Activated CD4-positive, CD25-positive, alpha-beta regulatory T cell treated with anti-CD3 and anti-CD28 coated beads, Interleukin-2, amount 50 U/mL, for 24 hours (primary cell): ENCODE results near the gene OR13J1.

Experiments
- ATAC-seq, 2 donors: fragments of 150-1000 bp; cut with Tn5 transposase; one replicate each; pipeline ENCODE4 v1.10.0; 2021; ENCODE audit warnings: mild to moderate bottlenecking in 1 of 2, moderate library complexity in 1 of 2

OR13J1 gene

DNA sequence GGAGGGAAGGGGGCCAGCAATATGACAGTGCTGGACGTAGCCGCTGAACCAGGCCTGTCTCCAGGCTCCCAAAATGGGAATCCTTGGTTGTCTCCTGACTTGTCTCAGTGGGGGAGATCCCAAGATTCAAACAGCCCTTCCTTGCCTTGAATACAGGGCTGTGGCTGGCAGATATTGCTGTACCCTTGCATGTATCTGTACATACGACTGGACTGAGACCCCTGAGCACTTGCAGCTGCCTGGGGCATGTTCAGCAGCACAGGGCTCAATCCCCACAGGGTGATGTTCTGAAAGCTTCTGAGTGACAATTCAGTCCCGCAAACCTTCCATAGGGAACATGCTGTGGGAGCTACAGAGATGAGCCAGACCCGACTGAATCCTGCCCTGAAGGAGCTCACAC is 13.3 kb downstream of the OR13J1 start:
- ATAC-seq: no peak

DNA sequence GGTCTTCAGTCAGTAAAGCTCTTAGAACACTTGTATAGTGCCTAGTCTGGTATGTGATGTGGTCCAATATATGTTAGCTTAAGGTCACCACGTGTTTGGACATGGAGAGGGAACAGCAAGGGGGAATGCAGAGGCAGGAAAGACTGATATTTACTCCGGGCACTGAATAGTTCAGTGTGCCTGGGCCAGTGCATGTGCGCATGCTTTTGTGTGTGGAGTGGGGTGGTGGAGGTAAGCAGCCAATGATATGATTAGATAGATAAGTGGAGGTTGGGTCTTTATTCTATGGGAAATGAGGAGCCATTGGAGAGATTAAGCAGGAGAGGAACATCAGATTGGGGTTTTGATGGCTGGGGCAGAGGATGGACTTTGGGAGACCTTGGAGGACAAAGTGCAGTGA is 14.0 kb downstream of the OR13J1 start:
- no peak for ATAC-seq

DNA sequence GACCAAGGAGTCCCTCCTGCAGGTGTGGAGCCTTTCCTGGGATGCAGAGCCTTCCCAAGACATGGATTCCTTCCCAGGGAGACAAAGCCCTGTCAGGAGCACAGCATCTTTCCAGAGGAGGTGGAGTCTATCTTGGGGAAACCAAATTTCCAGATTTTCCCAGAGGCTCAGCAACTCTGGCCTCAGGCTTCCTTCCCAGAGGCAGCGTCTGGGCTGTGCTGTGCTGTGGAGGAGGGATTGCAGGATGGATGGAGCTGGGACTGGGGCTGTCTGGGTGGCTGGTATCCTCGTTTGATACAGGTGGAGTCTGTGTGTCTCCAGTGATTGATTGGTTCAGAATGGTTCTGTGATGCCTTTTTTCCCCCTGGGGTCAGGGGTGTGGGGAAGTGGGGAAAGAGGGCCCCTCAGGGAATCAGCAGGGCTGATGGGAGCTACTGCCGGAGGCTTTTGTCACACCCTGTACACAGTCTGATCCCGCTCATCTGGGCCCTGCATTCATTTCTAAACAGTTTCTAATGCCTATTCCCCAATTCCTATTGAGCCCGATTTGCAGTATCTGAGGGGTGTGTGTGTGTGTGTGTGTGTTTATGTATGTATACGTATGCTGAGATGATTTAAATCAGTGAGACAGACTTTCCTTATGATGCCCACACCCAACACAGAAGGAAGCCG is 16.0 kb downstream of the OR13J1 start:
- no peak for ATAC-seq

DNA sequence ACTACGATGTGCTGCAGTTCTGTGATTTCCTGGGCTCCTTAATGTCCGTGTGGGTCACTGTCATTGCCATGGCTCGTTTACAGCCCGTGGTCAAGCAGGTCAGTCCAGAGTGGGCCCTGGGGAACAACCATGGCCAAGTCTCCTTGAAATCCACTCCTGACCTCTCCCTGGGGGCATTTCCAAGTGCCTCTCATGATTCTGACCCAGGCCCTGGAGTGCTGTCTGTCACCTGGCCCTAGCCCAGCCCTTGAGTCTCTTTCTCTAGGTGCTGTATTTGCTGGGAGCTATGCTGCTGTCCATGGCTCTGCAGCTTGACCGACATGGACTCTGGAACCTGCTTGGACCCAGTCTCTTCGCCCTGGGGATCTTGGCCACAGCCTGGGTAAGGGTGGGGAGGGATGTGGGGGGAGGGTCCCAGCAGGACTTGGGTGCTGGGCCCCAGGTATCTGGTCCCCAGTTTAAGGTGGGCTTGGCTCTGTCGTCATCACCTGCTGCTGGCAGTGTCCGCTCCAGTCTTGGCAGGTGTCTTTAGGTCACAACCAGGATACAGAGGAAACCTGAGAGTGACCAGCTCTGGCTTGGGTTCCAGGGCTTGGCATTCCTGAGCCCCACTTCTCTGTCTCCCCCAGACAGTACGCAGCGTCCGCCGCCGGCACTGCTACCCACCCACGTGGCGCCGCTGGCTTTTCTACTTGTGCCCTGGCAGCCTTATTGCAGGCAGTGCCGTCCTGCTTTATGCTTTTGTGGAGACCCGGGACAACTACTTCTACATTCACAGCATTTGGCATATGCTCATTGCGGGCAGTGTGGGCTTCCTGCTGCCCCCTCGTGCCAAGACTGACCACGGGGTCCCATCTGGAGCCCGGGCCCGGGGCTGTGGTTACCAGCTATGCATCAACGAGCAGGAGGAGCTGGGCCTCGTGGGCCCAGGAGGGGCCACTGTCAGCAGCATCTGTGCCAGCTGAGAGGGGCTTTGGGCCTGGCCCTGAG is 17.0 kb downstream of the OR13J1 start:
- no peak for ATAC-seq

DNA sequence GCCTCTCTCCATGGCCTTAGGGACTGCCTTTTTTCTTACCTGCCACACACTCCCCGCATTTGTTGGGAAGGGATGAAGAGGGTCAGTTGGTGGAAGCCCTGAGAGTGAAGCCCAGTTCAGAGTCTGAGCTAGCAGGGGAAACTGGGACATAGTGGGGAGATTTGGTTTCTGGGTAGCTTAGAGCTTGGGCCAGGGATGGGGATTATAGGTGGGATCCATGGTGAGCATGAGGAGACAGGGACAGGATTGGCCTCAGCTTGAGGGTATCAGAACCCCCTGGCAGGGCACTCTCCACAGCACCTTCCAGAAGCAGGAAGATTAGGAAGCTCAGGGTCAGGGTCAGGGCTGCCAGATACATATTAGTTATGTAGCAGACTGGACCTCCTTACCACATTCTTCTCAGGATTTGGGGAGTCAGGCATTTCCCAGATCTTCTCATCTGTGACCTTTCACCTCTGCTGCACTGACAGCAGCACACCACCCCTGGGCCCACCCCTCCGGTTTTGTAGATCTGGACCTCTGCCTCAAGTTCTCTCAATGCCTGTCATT is 17.9 kb downstream of the OR13J1 start:
- no peak for ATAC-seq

DNA sequence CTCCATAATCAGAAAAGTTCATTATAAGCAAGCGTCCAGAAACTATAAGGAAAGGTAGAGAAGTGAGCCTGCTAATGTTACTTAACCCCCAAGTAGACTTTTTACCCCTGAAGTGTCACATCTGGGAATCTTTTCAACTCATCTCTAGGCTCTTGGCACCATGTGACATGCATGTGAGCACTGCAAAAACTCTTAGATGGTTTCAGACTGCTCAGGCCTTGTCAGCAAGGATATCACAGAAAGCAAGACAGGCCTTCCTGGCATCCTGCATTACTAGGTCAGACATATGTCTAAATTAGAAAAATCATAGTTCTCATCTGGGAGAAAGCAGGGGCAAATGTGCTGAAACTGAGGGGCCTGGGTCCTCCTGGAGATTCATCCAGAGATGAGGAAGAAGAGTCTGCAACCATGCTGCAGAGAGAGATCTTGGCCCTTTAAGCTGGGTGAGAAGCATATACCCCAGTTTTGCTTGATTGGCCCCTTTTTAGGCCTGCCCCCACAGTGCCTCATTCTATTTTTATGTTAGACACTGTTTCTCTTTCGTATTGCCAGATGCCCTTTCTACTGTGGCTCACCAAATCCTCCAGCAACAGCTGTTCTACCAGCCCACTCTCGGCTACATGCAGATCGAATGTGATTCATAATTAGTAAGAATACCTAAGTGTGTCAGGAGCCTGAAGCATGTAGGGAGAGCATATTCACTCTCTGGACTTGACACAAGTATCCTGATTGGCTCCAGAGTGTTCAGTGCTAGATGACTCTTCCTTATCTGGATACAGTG is 22.2 kb downstream of the OR13J1 start:
- ATAC-seq: peak; percentile 94 to 97

DNA sequence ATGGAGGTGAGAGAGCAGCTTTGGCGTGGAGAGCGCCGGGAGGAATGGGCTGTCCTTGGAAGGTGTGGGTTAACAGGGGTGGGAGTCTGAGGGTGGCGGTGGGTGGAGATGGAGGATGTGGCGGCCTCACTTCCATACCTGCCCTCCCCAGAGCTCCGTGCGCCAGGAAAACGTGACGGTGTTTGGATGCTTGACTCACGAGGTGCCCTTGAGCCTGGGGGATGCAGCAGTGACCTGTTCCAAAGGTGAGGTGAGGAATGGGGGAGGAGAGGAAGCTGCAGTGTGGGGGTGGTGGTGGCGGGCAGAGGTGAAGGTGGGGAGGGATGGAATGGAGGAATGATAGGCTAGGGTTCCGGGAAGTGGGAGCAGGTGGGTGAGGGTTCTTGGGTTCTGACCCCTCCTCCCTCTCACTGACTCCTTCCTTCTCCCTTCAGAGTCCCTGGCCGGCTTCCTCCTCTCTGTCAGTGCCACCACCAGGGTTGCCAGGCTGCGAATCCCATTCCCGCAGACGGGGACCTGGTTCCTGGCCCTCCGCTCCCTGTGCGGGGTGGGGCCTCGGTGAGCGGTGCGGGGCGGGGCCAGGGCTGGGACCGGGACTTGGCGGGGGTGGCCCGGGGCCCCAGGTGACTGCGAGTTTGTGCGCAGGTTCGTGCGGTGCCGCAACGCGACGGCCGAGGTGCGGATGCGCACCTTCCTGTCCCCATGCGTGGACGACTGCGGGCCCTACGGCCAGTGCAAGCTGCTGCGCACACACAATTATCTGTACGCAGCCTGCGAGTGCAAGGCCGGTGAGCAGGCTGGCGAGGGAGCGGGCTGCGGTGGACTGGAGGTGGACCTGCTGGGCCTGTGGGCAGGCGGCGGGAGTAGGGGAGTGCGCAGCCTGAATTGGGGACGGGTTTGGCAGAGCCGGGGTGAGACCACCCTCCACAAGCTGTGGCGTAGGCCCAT is 24.1 kb downstream of the OR13J1 start:
- no peak for ATAC-seq

DNA sequence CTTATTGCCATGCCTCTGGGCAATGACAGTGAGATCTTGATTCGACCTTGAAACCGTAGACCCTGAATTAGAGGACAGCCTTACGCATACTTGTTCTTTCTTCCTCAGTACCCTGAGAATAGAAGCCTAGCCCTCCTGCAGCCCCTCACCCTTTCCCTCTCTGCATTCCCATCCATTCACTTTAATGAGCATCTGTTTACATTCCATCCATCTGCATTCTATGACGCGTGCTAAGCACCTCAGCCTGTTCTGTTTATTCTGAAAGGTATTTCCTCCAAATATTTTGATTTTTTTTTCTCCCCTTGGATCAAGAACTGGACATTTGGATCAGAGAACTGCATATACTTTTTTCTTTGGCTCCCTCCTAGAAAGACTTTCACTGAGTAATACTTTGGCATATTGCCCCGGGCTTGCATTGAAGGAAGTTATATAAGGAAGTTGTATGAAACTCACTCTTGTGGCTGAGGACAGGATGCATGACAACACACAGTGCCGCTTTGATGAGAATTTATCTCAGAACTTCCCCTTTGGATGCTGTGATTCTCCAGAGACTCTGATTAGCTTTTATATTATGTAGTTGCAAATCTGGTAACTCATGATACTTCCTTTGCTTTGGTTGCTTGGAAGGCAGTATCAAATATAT is 25.5 kb downstream of the OR13J1 start:
- no peak for ATAC-seq

DNA sequence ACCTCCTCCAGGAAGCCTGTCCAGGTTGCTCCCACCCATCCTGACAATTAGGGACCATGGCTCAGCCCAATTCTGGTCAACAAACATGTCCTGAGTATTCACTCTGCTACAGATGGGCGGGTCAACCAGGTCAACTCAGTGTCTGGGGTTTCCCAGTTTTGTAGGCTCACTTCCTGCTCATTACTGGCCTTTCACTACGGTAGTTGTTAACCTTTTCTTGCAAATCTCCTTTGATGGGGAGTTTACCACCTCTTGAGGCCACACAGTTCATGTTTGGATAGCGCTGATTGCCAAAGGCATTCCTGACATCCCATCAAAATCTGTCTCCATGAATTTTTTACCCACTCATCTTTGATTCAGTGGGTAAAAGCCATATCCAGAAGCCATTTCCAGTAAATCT is 27.4 kb downstream of the OR13J1 start:
- ATAC-seq: peak; percentile 35 to 43

DNA sequence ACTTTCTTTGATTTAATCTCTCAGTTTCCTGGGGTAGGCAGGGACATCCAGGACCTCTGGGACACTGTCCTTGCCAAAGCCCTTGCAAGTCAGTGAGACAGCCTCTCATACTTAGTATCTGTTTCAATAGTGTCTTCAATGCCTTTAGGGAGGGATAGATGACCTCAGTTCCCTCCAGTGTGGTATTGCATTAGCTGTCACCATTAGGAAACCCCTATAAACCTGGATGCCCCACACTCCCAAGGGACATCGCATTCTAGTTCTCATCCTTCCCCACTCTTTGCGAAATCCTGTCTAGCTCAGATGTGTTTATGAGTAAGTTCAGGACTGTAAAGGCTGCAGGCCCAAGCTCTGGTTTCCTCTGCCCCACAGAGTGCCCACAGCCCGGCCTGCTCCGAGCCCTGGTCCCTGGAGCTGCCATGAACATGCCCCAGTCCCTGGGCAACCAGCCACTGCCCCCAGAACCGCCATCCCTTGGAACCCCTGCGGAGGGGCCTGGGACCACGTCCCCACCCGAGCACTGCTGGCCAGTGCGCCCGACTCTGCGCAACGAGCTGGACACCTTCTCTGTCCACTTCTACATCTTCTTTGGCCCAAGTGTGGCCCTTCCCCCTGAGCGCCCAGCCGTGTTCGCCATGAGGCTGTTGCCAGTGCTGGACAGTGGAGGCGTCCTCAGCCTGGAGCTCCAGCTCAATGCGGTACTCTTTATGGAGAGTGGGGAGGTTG is 28.0 kb downstream of the OR13J1 start:
- ATAC-seq: no peak

DNA sequence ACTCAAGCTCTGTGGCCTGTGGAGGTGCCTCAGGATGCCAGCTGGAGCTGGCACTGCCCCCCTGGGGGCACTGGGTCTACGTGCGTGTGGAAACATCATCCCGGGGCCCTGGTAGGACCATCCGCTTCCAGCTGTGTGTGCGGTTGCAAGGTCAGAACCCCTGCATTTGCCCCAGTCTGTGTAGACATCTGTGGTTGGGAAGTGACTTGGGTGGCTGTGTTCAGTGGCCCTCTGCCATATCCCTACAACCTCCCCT is 28.6 kb downstream of the OR13J1 start:
- ATAC-seq: no peak

DNA sequence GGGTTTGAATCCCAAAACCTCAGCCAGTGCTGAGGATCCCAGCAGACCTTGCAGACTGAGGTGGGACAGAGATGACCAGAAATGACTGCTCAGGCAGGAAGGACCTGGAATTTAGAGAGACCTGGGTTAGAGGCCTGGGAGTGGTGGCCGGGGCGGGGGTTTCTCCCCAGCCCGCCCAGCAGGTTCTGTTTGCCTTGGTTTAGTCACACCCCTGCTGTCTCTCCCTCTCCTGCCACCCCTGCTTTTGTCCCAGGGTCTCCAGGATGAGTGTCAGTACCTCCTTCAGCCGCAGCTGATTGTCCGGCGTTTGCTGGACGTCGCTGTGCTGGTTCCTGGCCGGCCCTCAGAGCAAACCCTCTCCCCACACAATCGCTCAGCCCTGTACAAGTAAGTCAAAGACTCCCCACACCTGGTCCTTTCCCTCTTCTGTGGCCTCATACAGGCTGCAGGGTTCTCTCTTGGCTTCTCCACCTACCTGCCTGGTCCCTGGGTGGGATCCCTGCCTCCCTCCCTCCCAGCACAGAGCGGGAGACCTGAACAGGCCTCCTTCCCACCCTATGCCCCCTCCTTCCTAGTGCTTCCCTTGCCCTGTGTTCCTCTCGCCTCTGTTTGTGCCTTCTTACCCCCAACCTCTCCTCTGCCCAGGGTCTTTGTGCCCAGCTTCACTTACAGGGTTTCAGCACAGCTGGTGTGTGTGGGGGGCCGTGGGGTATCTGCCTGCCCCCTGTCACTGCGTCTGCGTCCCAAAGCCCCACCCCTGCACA is 29.1 kb downstream of the OR13J1 start:
- no peak for ATAC-seq

DNA sequence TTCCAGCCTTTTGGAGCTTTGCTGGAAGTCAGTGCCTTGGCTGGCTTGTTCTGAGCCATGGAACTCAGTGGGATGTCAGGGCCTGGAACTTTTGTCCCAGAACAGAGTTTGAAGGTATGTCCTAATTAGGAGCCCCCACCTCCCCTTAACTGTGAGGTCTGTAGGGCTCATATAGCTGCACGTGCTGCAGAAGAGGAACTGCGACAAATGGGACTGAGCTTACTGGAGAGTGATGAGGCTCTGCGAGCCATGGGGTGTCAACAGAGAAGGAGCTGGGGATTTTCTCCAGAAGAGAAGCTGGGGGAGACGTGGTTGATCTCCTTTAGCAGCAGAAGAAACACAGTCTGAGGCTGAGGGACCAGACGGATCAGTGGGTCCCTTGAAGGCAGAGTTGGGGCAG is 30.3 kb downstream of the OR13J1 start:
- ATAC-seq: no peak

DNA sequence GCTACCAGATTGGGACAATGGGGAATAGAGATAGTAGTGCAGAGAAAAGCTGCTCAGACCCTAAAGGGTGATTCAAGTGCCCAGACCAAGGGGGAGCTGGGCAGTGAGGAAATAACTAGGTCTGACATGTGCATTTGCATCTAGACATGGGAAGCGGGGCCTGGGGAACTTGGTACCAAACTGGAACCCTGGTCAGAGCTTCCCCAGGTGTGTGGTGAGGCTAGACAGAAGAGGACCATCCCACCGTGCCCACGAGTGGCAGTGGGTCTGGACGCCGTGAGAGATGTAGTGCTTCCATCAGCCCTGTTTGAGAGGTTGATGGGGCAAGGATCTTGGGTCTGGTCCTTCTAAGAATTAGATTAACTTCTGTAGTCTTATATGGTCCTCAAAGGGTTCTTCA is 33.6 kb downstream of the OR13J1 start:
- ATAC-seq: no peak

DNA sequence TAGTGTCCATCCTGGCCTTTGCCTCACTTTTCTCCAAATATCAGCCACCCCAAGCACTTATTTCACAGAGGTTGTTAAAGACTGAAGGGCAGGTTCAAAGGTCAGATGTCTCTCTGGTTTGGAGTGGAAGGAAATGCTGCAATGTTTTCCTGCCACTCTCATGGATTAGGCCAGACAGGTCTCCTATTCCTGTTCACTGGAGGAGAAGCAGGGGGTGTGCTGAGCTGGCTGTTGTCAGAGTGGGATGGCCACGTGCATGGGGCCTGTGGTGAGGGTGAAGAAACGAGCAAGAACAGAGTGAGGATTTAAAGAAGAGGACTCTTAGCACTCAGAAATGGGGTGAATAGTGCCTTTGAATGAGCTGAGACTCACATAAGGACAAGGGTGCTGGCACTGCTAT is 34.4 kb downstream of the OR13J1 start:
- no peak for ATAC-seq

DNA sequence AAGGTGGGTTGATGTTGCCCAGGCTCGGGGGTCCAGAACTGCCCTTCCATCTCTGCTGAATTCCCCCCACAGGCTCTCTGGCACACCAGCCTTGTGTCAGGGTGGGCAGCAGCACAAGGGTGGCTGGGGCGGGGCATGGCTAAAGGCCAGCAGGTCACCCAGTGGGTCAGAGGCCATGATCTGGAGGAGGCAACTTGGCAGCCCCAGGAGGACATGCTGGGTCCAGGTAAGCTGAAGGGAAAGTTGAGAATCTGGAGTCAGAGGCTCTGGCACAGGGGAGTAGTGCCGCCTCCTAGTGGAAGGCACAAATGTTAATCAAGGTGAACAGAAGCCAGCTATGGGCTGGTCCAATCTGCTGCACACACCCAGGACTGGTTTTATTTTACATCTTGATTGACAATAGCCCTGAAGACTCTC is 35.0 kb downstream of the OR13J1 start:
- no peak for ATAC-seq

DNA sequence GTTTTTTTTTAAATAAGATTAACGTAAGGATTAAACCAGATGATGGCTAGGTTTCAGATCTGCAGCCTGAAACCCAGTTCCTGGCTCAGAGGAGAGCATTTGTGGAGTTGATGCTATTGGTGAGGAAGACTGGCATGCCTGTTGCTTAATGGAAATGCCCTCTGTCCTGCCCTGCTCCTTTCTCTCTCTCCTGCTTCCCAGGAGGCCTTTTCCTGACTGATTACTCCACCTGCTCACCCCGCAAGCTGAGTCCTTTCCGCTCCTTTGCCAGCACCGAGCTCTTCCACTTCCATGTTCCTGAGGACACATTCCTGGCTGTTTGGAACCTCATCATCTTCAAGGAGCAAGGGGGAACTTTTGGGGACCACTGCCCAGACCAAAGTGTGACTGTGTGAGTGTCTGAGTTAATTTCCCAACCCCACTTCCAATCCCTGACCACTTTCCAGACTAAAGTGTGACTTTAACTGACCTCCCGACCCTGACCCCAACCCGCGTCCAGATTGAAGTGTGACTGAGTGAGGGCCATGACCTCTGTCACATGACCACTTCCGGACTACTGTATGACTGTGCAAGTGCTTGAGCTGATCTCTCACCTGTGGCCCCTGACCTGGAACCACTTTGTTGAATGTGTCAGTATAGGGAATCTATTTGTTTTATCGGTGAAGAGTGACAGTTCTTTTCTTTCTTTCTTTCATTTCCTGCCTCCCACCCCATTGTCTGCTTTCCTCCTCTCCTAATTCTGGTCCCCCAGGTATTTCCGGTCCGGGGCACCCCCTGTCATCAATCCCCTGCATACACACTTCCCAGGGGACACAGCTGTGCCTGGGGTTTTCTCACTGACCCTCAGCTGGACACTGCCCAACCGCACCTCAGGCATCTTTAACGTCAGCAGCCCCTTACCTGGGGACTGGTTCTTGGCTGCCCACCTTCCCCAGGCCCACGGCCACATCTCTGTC is 35.7 kb downstream of the OR13J1 start:
- no peak for ATAC-seq

DNA sequence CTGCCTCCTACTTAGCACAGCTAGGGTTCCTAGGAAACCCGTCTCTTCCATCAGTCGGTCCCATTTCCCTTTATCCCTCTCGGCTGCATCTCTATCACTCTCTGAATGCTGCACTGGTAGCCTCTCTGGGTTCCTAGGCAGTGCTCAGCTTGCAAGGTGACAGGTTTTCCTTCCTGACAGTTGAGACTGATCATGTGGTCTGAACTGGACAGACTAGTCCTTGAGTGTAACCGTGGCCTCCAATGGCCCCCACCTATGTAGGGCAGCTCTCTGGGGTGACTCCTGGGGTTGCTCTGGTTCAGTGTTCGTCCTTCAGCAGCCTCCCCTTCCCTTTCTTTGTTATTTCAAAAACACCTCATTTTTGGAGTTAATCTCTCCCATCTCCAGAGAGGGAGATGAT is 37.4 kb downstream of the OR13J1 start:
- no peak for ATAC-seq

DNA sequence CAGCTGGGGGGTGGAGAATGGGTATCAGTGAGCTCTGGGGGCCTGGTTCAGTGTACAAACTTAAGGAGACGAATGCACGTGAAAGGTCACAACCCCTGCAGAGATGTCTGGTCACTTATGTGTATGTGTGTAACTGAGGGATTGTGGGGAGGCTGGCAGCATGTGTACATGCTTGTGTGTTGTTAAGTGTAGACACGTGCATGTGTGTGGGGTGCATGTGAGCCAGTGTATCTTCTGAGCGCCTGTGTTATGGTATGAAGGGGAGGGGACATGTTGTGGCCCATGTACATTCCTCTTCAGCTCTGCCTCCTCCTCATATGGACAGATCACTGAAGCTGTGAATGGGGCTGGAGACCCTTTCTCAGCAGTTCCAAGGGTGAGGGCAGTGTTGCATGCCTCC is 39.2 kb downstream of the OR13J1 start:
- no peak for ATAC-seq
